OCI-LY1 (cell line): ENCODE measurements around the gene TIMM17B.
"Not testable (repeated sequence)": the region's sequence is repeated elsewhere in the genome, so short reads cannot be mapped to it uniquely, and the experiment has no call there.

Experiments
- H2AFZ ChIP-seq: fragments of 200-600 bp; sonication (generic), shearing (Covaris generic); 2 replicates; pipeline ENCODE4 v1.6.0; 2014; ENCODE audit warnings: antibody characterized with exemption, mild to moderate bottlenecking, low read length
- H3F3A ChIP-seq: fragments of 200-600 bp; sonication (generic), shearing (Covaris generic); 2 replicates; pipeline ENCODE4 v1.6.0; 2014; ENCODE audit warnings: mild to moderate bottlenecking, antibody characterized with exemption, low read length, moderate library complexity; ENCODE audit not compliant: insufficient read depth
- H3K27ac ChIP-seq: fragments of 200-600 bp; sonication (generic); 2 replicates; pipeline ENCODE4 v1.5.1; 2014; ENCODE audit warnings: low read length, mixed run types, mild to moderate bottlenecking, low read depth; ENCODE audit not compliant: poor library complexity, severe bottlenecking
- H3K27me3 ChIP-seq: fragments of 200-600 bp; sonication (generic); 2 replicates; pipeline ENCODE4 v1.6.0; 2014; ENCODE audit warnings: antibody characterized with exemption, mild to moderate bottlenecking, low read length, moderate library complexity; ENCODE audit not compliant: insufficient read depth
- H3K36me3 ChIP-seq: fragments of 200-600 bp; sonication (generic); 2 replicates; pipeline ENCODE4 v1.6.1; 2014; ENCODE audit warnings: mild to moderate bottlenecking, antibody characterized with exemption, low read length, moderate library complexity, mixed read lengths; ENCODE audit not compliant: insufficient read depth
- H3K4me1 ChIP-seq: fragments of 200-600 bp; sonication (generic); 2 replicates; pipeline ENCODE4 v1.5.1; 2014; ENCODE audit warnings: mild to moderate bottlenecking, low read length, moderate library complexity; ENCODE audit not compliant: insufficient read depth, severe bottlenecking
- H3K4me2 ChIP-seq: fragments of 200-600 bp; sonication (generic), shearing (Covaris generic); 2 replicates; pipeline ENCODE4 v1.6.1; 2014; ENCODE audit warnings: low read length
- H3K4me3 ChIP-seq: fragments of 200-600 bp; sonication (generic); 2 replicates; pipeline ENCODE4 v1.5.1; 2014; ENCODE audit warnings: low read length, low read depth, mild to moderate bottlenecking, mixed read lengths; ENCODE audit not compliant: poor library complexity, severe bottlenecking
- H3K79me2 ChIP-seq: fragments of 200-600 bp; shearing (Covaris generic); 2 replicates; pipeline ENCODE4 v1.6.1; 2016; ENCODE audit warnings: mixed run types, low read length, mixed read lengths; ENCODE audit not compliant: insufficient read depth
- H3K9ac ChIP-seq: fragments of 200-600 bp; sonication (generic), shearing (Covaris generic); 2 replicates; pipeline ENCODE4 v1.6.1; 2014; ENCODE audit warnings: mild to moderate bottlenecking, low read length, mixed read lengths
- H3K9me2 ChIP-seq: fragments of 200-600 bp; sonication (generic), shearing (Covaris generic); 2 replicates; pipeline ENCODE4 v1.6.1; 2014; ENCODE audit warnings: low read depth, mild to moderate bottlenecking, low read length, mixed read lengths
- H3K9me3 ChIP-seq: fragments of 200-600 bp; shearing (Covaris generic); 2 replicates; pipeline ENCODE4 v1.6.1; 2014; ENCODE audit warnings: low read length, mixed read lengths
- H4K20me1 ChIP-seq: fragments of 200-600 bp; sonication (generic), shearing (Covaris generic); 2 replicates; pipeline ENCODE4 v1.6.0; 2016; ENCODE audit warnings: mild to moderate bottlenecking, low read length; ENCODE audit not compliant: insufficient read depth
- EZH2 ChIP-seq: fragments of 200-600 bp; sonication (generic), shearing (Covaris generic); IDR thresholded peaks from 2 replicates; pipeline ENCODE4 v1.8.0; 2017; ENCODE audit warnings: borderline replicate concordance, mixed run types, mild to moderate bottlenecking, antibody characterized with exemption, low read length, moderate library complexity, mixed read lengths
- TF ChIP-seq, protein P1 (sequence below): fragments of 200-600 bp; sonication (generic), shearing (Covaris generic); IDR thresholded peaks from 2 replicates; pipeline ENCODE4 v1.5.1; 2017; ENCODE audit warnings: mild to moderate bottlenecking, antibody characterized with exemption, low read length, moderate library complexity, mixed read lengths

The TIMM17B gene

DNA sequence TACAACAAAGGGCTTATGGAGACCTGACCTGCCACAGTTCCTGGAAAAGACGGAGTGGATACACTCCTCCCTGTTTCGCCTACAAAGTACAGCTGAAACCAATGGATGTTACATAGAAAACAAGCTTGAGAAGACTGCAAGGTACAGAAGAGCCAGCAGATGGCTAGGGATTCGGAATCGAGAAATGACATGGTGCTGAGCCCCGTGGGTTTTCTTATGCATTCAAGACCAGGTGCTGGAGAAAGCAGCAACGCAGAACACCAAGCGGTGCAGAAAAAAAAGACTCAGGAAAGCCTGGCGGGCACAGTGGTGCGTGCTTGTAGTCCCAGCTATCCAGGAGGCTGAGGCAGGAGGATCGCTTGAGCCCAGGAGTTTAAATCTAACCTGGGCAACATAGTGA, 13.8 kb downstream of the TIMM17B start:
- no peaks in the 10 kb centered on the region for H4K20me1 ChIP-seq
- no peak overlapping the region for H3K27ac ChIP-seq
- no peaks in the 10 kb centered on the region for H3K4me1 ChIP-seq
- no peaks in the 10 kb centered on the region for H3K36me3 ChIP-seq
- H3K4me3 ChIP-seq, result no peak overlapping the region
- no peaks in the 10 kb centered on the region for H3K27me3 ChIP-seq
- H3K9ac ChIP-seq, result no peak overlapping the region
- TF ChIP-seq, protein P1, sequence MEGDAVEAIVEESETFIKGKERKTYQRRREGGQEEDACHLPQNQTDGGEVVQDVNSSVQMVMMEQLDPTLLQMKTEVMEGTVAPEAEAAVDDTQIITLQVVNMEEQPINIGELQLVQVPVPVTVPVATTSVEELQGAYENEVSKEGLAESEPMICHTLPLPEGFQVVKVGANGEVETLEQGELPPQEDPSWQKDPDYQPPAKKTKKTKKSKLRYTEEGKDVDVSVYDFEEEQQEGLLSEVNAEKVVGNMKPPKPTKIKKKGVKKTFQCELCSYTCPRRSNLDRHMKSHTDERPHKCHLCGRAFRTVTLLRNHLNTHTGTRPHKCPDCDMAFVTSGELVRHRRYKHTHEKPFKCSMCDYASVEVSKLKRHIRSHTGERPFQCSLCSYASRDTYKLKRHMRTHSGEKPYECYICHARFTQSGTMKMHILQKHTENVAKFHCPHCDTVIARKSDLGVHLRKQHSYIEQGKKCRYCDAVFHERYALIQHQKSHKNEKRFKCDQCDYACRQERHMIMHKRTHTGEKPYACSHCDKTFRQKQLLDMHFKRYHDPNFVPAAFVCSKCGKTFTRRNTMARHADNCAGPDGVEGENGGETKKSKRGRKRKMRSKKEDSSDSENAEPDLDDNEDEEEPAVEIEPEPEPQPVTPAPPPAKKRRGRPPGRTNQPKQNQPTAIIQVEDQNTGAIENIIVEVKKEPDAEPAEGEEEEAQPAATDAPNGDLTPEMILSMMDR, result no peak
- no peak for TF ChIP-seq EZH2
- H2AFZ ChIP-seq, result no peak overlapping the region
- H3K9me3 ChIP-seq, result no peaks in the 10 kb centered on the region
- H3F3A ChIP-seq, result no peaks in the 10 kb centered on the region
- H3K79me2 ChIP-seq, result no peaks in the 10 kb centered on the region
- no peaks in the 10 kb centered on the region for H3K9me2 ChIP-seq
- H3K4me2 ChIP-seq, result no peak overlapping the region

DNA sequence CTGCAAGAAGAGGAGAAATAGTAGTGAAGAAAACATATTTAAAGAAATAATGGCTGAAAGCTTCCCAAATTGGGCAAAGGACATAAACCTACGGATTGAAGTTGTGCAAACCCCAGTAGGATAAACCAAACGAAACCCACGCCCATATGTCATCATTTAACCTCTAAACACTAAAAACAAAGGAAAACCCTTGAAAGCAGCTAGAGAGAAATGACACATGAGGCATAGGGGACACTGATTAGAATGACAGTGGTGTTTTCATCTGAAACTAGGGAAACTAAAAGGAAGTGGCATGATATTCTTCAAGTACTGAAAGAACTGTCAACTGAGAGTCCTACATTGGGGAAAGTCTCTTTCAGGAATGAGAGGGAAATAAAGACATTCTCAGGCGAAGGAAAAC, 20.6 kb downstream of the TIMM17B start:
- H3K36me3 ChIP-seq, H3K4me3 ChIP-seq, H3F3A ChIP-seq, H3K9ac ChIP-seq, H4K20me1 ChIP-seq, H3K9me3 ChIP-seq, H3K9me2 ChIP-seq, H2AFZ ChIP-seq, H3K4me1 ChIP-seq, H3K4me2 ChIP-seq, H3K27me3 ChIP-seq, H3K27ac ChIP-seq, H3K79me2 ChIP-seq: not testable (repeated sequence)

DNA sequence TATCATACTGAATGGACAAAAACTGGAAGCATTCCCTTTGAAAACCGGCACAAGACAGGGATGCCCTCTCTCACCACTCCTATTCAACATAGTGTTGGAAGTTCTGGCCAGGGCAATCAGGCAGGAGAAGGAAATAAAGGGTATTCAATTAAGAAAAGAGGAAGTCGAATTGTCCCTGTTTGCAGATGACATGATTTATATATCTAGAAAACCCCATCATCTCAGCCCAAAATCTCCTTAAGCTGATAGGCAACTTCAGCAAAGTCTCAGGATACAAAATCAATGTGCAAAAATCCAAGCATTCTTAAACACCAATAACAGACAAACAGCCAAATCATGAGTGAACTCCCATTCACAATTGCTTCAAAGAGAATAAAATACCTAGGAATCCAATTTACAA, 25.6 kb downstream of the TIMM17B start:
- H3K9ac ChIP-seq, H3K27ac ChIP-seq, H3K9me3 ChIP-seq, H3K36me3 ChIP-seq, H3K9me2 ChIP-seq, H4K20me1 ChIP-seq, H3K4me1 ChIP-seq, H3K4me3 ChIP-seq, H3F3A ChIP-seq, H3K27me3 ChIP-seq, H2AFZ ChIP-seq, H3K4me2 ChIP-seq, H3K79me2 ChIP-seq: not testable (repeated sequence)

- H2AFZ ChIP-seq, result no peak overlapping the region
- H3K79me2 ChIP-seq, result no peaks in the 10 kb centered on the region
- TF ChIP-seq, protein P1, result no peak
- TF ChIP-seq EZH2, result no peak
- H3F3A ChIP-seq, result no peaks in the 10 kb centered on the region
- no peaks in the 10 kb centered on the region for H3K27me3 ChIP-seq
- no peaks in the 10 kb centered on the region for H3K4me1 ChIP-seq
- H4K20me1 ChIP-seq, result no peaks in the 10 kb centered on the region
- no peaks in the 10 kb centered on the region for H3K9me3 ChIP-seq
- no peak overlapping the region for H3K27ac ChIP-seq
- H3K4me3 ChIP-seq, result no peak overlapping the region
- H3K36me3 ChIP-seq, result no peaks in the 10 kb centered on the region
- H3K9me2 ChIP-seq, result no peaks in the 10 kb centered on the region
- H3K9ac ChIP-seq, result no peak overlapping the region
- H3K4me2 ChIP-seq, result no peak overlapping the region
These were observed 33.4 kb downstream of the TIMM17B start for GRCh38 chrX:48864210-48864609.
